K562 (cell line): Measurements from ENCODE around the gene BCAS1. TPM values are rescaled to one million over a fixed set of nuclear protein-coding genes. Genes with fewer than 3 reads are reported as not detected.
A peak's percentile ranks its signal among the peaks of the same experiment; 100 is the strongest.

ENCODE experiments used
- ATAC-seq: fragments of 200-7000 bp; cut with Tn5 transposase; 3 replicates; pipeline ENCODE4 v1.9.1; 2020; ENCODE audit warnings: moderate library complexity
- BruUV-seq: library from RNA; stranded (reverse); fragments of 400-500 nt; replicated peaks from 2 replicates; lab custom pipeline; 2021; lab: Mats Ljungman, UMichigan
- CTCF ChIA-PET: fragments of 300-600 bp; formaldehyde crosslinking; extraction: SDS; loops from one replicate; lab custom pipeline; 2021; ENCODE audit warnings: low intra/inter-chr PET ratio; lab: Yijun Ruan, JAX
- POLR2A ChIA-PET: fragments of 300-600, 350-650 bp; sonication (Branson Sonifier 250); formaldehyde crosslinking; extraction: SDS; loops from one replicate; lab custom pipeline; 2021; ENCODE audit warnings: antibody characterized with exemption, inconsistent platforms; lab: Yijun Ruan, JAX
- DNase-seq, 4 experiments: peaks; one replicate each; pipeline versions ENCODE4 v3.0.0 to v3.0.0-alpha.2; 2011 to 2018; ENCODE audit warnings: low spot score in 3 of 4, mixed read lengths in 3 of 4; ENCODE audit errors: extremely low read depth in 1 of 4
- FAIRE-seq: peaks from 2 replicates; lab custom pipeline; 2011; peaks lifted over from hg19 to GRCh38; lab: Jason Lieb, UNC
- H2AFZ ChIP-seq: 2 replicates; pipeline ENCODE4 v1.6.0; 2011; ENCODE audit warnings: low read depth, low read length, control low read depth, inconsistent platforms
- H3K27ac ChIP-seq: fragments of 200-600 bp; 3 replicates; pipeline ENCODE4 v1.8.0; 2011; ENCODE audit warnings: low read depth, mild to moderate bottlenecking, control low read depth, inconsistent platforms, low read length, moderate library complexity, mixed read lengths; ENCODE audit errors: extremely low read depth
- H3K27me3 ChIP-seq, 2 experiments: fragments of 300-600 bp in 1 of 2; 2 replicates in 1 of 2; 3 replicates in 1 of 2; pipeline versions ENCODE4 v1.6.0 to v1.8.0; 2011; ENCODE audit warnings: inconsistent platforms in 2 of 2, low read length in 2 of 2, mild to moderate bottlenecking in 1 of 2, mixed read lengths in 1 of 2, moderate library complexity in 1 of 2; ENCODE audit not compliant: control insufficient read depth in 2 of 2, insufficient read depth in 2 of 2
- H3K36me3 ChIP-seq: fragments of 300-600 bp; 3 replicates; pipeline ENCODE4 v1.8.0; 2011; ENCODE audit warnings: mild to moderate bottlenecking, low read length, inconsistent platforms; ENCODE audit not compliant: control insufficient read depth, insufficient read depth
- H3K4me1 ChIP-seq, 2 experiments: fragments of 200-600 bp in 1 of 2; replicated peaks in 1 of 2; 2 replicates in 1 of 2; 3 replicates in 1 of 2; pipeline versions ENCODE4 v1.5.1 to v1.8.0; 2011; ENCODE audit warnings: inconsistent platforms in 2 of 2, low read length in 2 of 2, mild to moderate bottlenecking in 1 of 2, mixed read lengths in 1 of 2, moderate library complexity in 1 of 2; ENCODE audit not compliant: control insufficient read depth in 2 of 2, insufficient read depth in 2 of 2
- H3K4me2 ChIP-seq: 2 replicates; pipeline ENCODE4 v1.6.1; 2011; ENCODE audit warnings: low read length, control low read depth, inconsistent platforms, mixed read lengths; ENCODE audit not compliant: insufficient read depth
- H3K4me3 ChIP-seq: fragments of 200-600 bp; sonication (generic), shearing (Covaris generic); 2 replicates; pipeline ENCODE4 v1.5.1; 2016; ENCODE audit warnings: control low read depth, inconsistent platforms
- H3K79me2 ChIP-seq: fragments of 200-600 bp; 3 replicates; pipeline ENCODE4 v1.8.0; 2011; ENCODE audit warnings: low read length, inconsistent platforms; ENCODE audit not compliant: control insufficient read depth, insufficient read depth
- H3K9ac ChIP-seq, 2 experiments: 2 replicates each; pipeline versions ENCODE4 v1.6.0 to v1.6.1; 2011; ENCODE audit warnings: low read depth in 2 of 2, low read length in 2 of 2, control low read depth in 1 of 2, inconsistent platforms in 1 of 2, mild to moderate bottlenecking in 1 of 2, mixed read lengths in 1 of 2; ENCODE audit not compliant: insufficient read depth in 1 of 2
- H3K9me1 ChIP-seq: one replicate; pipeline ENCODE4 v1.6.0; 2011; ENCODE audit warnings: inconsistent platforms, mild to moderate bottlenecking, low read length, moderate library complexity; ENCODE audit not compliant: control insufficient read depth, insufficient read depth
- H3K9me3 ChIP-seq: replicated peaks from 2 replicates; pipeline ENCODE4 v1.5.1; 2011; ENCODE audit warnings: low read depth, low read length, inconsistent platforms; ENCODE audit not compliant: control insufficient read depth, insufficient read depth
- H4K20me1 ChIP-seq: replicated peaks from 2 replicates; pipeline ENCODE4 v1.6.1; 2011; ENCODE audit warnings: low read length, inconsistent platforms, mixed read lengths; ENCODE audit not compliant: control insufficient read depth, insufficient read depth
- DNMT1 ChIP-seq: fragments of 450-650 bp; IDR thresholded peaks from 2 replicates; pipeline ENCODE4 v1.6.1; 2016; ENCODE audit warnings: antibody characterized with exemption, mild to moderate bottlenecking
- MYNN ChIP-seq, 2 experiments: sonication (generic); formaldehyde crosslinking in 1 of 2; IDR thresholded peaks; 2 replicates each; pipeline versions ENCODE4 v1.5.0 to v1.6.1; 2016 to 2020; ENCODE audit warnings: antibody characterized with exemption in 1 of 2, missing genetic modification reagents in 1 of 2
- NR1H2 ChIP-seq: sonication (generic); formaldehyde crosslinking; IDR thresholded peaks from 2 replicates; pipeline ENCODE4 v1.4.0; 2020; ENCODE audit warnings: mild to moderate bottlenecking, missing genetic modification reagents
- PCBP2 ChIP-seq: fragments of 200-400 bp; formaldehyde crosslinking; IDR thresholded peaks from 2 replicates; pipeline ENCODE4 v1.6.1; 2018; ENCODE audit warnings: low read length, low read depth, mild to moderate bottlenecking, moderate library complexity; ENCODE audit not compliant: poor library complexity, severe bottlenecking
- RFX1 ChIP-seq: fragments of 450-650 bp; IDR thresholded peaks from 2 replicates; pipeline ENCODE4 v1.6.1; 2016; ENCODE audit warnings: mild to moderate bottlenecking, moderate library complexity
- TBL1XR1 ChIP-seq, 2 experiments: IDR thresholded peaks; 2 replicates each; pipeline ENCODE4 v1.6.1; 2012; ENCODE audit warnings: improper control_type of control experiment in 2 of 2, low read length in 2 of 2, mild to moderate bottlenecking in 1 of 2
- TCF7L2 ChIP-seq: fragments of 150-350 bp; IDR thresholded peaks from 2 replicates; pipeline ENCODE4 v1.6.1; 2016; ENCODE audit warnings: low read depth, mild to moderate bottlenecking, low read length, moderate library complexity
- ZNF165 ChIP-seq: fragments of 250-450 bp; sonication (Bioruptor Pico); IDR thresholded peaks from 2 replicates; pipeline ENCODE4 v1.4.0; 2020; ENCODE audit warnings: borderline replicate concordance
- WGBS: fragments of 100-300 bp; shearing (Covaris generic); methylation state at CpG from one replicate; pipeline ENCODE4 v1.1.6; 2016; ENCODE audit warnings: low coverage, mixed read lengths; ENCODE audit not compliant: insufficient coverage; ENCODE audit errors: missing lambda C conversion rate; 5-methylcytosine and 5-hydroxymethylcytosine counted together
- in situ Hi-C: fragments of 300-500 bp; cut with MboI; formaldehyde crosslinking; loops from 4 replicates; pipeline ENCODE4 v1.15.0; 2018; ENCODE audit warnings: inconsistent platforms, mixed read lengths
- intact Hi-C: fragments of 100-400 bp; cut with micrococcal nuclease; formaldehyde crosslinking; loops from 2 replicates; pipeline ENCODE4 v1.14.2; 2022
- polyA plus RNA-seq, 8 experiments: library from polyadenylated mRNA; depleted of rRNA in 4 of 8; stranded (reverse) in 5 of 8; unstranded in 3 of 8; fragments of >200 nt; fragmentation: Nextera tagmentation in 2 of 8; fragmentation: Illumina TruSeq in 1 of 8; extraction: Ambion mirVana in 2 of 8; extraction: Trizol in 1 of 8; gene quantifications; 2 replicates each; pipeline versions ENCODE4 v1.2.1 to v1.2.3, GENCODE V29; 2011 to 2014; ENCODE audit warnings: inconsistent platforms in 1 of 8, missing spikeins in 1 of 8
- total RNA-seq, 7 experiments: library from RNA; depleted of rRNA in 6 of 7; stranded (reverse); fragments of >200 nt in 6 of 7; fragmentation: Illumina TruSeq in 2 of 7; extraction: Trizol in 2 of 7; gene quantifications; 2 replicates each; pipeline versions ENCODE4 v1.2.1 to v1.2.3, GENCODE V29; 2011 to 2021; ENCODE audit warnings: low replicate concordance in 1 of 7
- TF ChIP-seq, protein P1 (sequence below), 3 experiments: fragments of 200-800 bp in 1 of 3; fragments of 250-450 bp in 1 of 3; fragments of 450-650 bp in 1 of 3; sonication (Bioruptor Pico) in 1 of 3; sonication (Bioruptor generic) in 1 of 3; formaldehyde crosslinking in 1 of 3; IDR thresholded peaks; 2 replicates each; pipeline versions ENCODE4 v1.6.1 to v1.8.0; 2016 to 2022; ENCODE audit warnings: mild to moderate bottlenecking in 2 of 3, missing genetic modification characterization in 2 of 3, missing compliant biosample characterization in 1 of 3, moderate library complexity in 1 of 3
- TF ChIP-seq, protein P2 (sequence below): fragments of 450-650 bp; formaldehyde crosslinking; IDR thresholded peaks from 2 replicates; pipeline ENCODE4 v1.4.0; 2020; ENCODE audit warnings: mild to moderate bottlenecking, moderate library complexity
- TF ChIP-seq, protein P3 (sequence below): sonication (generic); formaldehyde crosslinking; IDR thresholded peaks from 2 replicates; pipeline ENCODE4 v1.8.0; 2022; ENCODE audit warnings: mild to moderate bottlenecking, missing genetic modification reagents

BCAS1 gene
- total and polyA plus RNA-seq, 9 of the 15 experiments (the other 6 are each of a cell fraction or from before 2014, with no cell fraction given): 0.18 to 2.3 (median 0.93) TPM

DNA sequence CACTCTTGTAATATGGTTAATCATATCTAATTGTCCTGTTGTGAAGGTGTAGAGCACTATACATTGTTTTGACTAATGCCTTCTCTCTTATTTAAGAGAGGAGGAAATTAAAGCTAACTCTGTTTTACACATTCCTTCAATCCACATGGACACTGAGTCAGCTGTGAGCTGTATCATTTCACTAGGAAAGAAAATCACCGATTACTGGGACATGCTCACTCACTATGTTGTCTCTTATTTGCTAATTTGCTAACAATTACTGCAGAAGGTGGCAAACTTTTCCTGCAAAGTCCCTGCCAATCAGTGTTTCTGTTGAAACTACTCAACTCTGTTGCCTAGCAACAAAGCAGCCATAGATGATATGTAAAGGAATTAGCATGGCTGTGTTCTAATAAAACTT, 98.2 kb downstream of the BCAS1 start:
- ChIA-PET POLR2A (interaction anchor here (0.8 kb wide), 1 partner anchor 27 kb away, joined by 3 read pairs; no protein-coding TSS in a partner anchor), CTCF (no interaction called here)
- FAIRE-seq (no peak), ATAC-seq (no peak), DNase-seq (no peak)
- in situ Hi-C loops: loop anchor here (25.0 kb wide), 1 partner anchor 665 kb away; no protein-coding TSS in a partner anchor
- no peaks in the 10 kb centered on the region for H3K4me1 ChIP-seq
- no peaks in the 10 kb centered on the region for H3K36me3 ChIP-seq
- H2AFZ ChIP-seq: no peak overlapping the region
- no TSS peak for BruUV-seq
- H3K9me1 ChIP-seq: no peaks in the 10 kb centered on the region
- no peak overlapping the region for H3K4me3 ChIP-seq
- no peaks in the 10 kb centered on the region for H3K9me3 ChIP-seq
- no peak overlapping the region for H3K27ac ChIP-seq
- no peaks in the 10 kb centered on the region for H4K20me1 ChIP-seq
- no peak overlapping the region for H3K9ac ChIP-seq
- WGBS: 0% methylated on average over 1 of the region's 1 CpG
- no peak for TF ChIP-seq TCF7L2
- no peak for TF ChIP-seq PCBP2
- TF ChIP-seq, protein P1, sequence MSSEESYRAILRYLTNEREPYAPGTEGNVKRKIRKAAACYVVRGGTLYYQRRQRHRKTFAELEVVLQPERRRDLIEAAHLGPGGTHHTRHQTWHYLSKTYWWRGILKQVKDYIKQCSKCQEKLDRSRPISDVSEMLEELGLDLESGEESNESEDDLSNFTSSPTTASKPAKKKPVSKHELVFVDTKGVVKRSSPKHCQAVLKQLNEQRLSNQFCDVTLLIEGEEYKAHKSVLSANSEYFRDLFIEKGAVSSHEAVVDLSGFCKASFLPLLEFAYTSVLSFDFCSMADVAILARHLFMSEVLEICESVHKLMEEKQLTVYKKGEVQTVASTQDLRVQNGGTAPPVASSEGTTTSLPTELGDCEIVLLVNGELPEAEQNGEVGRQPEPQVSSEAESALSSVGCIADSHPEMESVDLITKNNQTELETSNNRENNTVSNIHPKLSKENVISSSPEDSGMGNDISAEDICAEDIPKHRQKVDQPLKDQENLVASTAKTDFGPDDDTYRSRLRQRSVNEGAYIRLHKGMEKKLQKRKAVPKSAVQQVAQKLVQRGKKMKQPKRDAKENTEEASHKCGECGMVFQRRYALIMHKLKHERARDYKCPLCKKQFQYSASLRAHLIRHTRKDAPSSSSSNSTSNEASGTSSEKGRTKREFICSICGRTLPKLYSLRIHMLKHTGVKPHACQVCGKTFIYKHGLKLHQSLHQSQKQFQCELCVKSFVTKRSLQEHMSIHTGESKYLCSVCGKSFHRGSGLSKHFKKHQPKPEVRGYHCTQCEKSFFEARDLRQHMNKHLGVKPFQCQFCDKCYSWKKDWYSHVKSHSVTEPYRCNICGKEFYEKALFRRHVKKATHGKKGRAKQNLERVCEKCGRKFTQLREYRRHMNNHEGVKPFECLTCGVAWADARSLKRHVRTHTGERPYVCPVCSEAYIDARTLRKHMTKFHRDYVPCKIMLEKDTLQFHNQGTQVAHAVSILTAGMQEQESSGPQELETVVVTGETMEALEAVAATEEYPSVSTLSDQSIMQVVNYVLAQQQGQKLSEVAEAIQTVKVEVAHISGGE (CRISPR knock-in tag; IDR thresholded peaks at IDR 0.05): peak in 1 of 3 experiments; percentile 91; a peak in 2 of 6 replicates
- TF ChIP-seq ZNF165 (CRISPR knock-in tag): no peak
- TF ChIP-seq RFX1: peak; percentile 78
- TF ChIP-seq, protein P2, sequence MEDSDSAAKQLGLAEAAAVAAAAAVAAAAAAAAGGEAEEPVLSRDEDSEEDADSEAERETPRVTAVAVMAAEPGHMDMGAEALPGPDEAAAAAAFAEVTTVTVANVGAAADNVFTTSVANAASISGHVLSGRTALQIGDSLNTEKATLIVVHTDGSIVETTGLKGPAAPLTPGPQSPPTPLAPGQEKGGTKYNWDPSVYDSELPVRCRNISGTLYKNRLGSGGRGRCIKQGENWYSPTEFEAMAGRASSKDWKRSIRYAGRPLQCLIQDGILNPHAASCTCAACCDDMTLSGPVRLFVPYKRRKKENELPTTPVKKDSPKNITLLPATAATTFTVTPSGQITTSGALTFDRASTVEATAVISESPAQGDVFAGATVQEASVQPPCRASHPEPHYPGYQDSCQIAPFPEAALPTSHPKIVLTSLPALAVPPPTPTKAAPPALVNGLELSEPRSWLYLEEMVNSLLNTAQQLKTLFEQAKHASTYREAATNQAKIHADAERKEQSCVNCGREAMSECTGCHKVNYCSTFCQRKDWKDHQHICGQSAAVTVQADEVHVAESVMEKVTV: no peak
- no peak for TF ChIP-seq DNMT1
- TF ChIP-seq, protein P3, sequence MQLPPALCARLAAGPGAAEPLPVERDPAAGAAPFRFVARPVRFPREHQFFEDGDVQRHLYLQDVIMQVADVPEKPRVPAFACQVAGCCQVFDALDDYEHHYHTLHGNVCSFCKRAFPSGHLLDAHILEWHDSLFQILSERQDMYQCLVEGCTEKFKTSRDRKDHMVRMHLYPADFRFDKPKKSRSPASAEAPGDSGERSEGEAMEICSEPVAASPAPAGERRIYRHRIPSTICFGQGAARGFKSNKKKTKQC (CRISPR knock-in tag): no peak
- TF ChIP-seq MYNN (IDR thresholded peaks at IDR 0.05): no peak
- TF ChIP-seq MYNN (CRISPR knock-in tag; IDR thresholded peaks at IDR 0.05): no peak
- TF ChIP-seq NR1H2 (CRISPR knock-in tag): no peak
- TF ChIP-seq TBL1XR1 (IDR thresholded peaks at IDR 0.05; ENCODE audit: low read length in 2 of 2): no peak
- no peak overlapping the region for H3K4me2 ChIP-seq
- no peaks in the 10 kb centered on the region for H3K79me2 ChIP-seq
- peaks cover 0 to 4% of the 10 kb centered on the region in 2 experiments; a peak in 3 of 5 replicates for H3K27me3 ChIP-seq
- intact Hi-C loops: no loop called here
